Activated CD8-positive, alpha-beta memory T cell treated with anti-CD3 and anti-CD28 coated beads for 4 hours (primary cell): ENCODE data around the gene ZNF578.
A peak's percentile ranks its signal among the peaks of the same experiment; 100 is the strongest.
"Not testable (repeated sequence)": the region's sequence is repeated elsewhere in the genome, so short reads cannot be mapped to it uniquely, and the experiment has no call there.

Experiments
- DNase-seq, 2 donors: peaks; one replicate each; pipeline ENCODE4 v3.0.0-alpha.2; 2020; ENCODE audit warnings: low read depth in 2 of 2

Gene ZNF578

GRCh38 chr19:52516191-52516590 is 62.8 kb downstream of the ZNF578 start:
- DNase-seq: no peak

GRCh38 chr19:52518646-52519045 is 65.3 kb downstream of the ZNF578 start:
- no peak for DNase-seq

DNA sequence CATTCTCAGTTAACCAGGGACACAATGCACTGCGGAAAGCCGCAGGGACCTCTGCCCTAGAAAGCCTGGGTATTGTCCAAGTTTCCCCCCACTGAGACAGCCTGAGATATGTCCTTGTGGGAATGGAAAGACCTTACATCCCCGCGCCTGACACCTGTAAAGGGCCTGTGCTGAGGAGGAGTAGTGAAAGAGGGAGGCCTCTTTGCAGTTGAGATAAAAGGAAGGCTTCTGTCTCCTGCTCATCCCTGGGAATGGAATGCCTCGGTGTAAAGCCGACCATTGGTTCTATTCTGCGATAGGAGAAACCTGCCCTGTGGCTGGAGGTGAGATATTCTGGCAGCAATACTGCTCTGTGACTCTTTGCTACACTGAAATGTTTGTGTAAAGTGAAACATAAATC is 65.8 kb downstream of the ZNF578 start:
- DNase-seq: not testable (repeated sequence)

DNA sequence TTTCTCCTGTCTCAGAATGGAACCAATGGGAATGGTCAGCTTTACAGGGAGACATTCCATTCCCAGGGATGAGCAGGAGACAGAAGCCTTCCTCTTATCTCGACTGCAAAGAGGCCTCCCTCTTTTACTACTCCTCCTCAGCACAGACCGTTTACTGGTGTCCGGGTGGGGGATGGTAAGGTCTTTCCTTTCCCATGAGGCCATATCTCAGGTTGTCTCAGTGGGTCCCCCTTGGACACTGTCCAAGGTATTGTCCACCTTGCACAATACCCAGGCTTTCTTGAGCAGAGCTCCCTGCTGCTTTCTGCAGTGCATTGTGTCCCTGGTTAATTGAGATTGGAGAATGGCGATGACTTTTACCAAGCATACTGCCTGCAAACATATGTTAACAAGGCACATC is 66.7 kb downstream of the ZNF578 start:
- no peak for DNase-seq

- DNase-seq: no peak
These were observed 69.2 kb downstream of the ZNF578 start for GRCh38 chr19:52522551-52522950.

DNA sequence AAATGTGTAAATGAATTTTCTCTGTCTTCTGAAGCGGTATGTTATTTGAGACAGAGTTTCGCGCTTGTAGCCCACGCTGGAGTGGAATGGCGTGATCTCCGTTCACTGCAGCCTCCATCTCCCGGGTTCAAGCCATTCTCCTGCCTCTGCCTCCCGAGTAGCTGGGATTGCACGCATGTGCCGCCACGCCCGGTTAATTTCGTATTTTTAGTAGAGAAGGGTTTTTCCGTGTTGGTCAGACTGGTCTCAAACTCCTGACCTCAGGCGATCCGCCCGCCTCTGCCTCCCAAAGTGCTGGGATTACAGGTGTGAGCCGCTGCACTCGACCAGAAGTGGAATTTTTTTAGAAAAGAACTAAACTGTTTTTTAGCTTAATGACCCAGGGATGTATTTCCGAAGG is 70.7 kb downstream of the ZNF578 start:
- DNase-seq: no peak

DNA sequence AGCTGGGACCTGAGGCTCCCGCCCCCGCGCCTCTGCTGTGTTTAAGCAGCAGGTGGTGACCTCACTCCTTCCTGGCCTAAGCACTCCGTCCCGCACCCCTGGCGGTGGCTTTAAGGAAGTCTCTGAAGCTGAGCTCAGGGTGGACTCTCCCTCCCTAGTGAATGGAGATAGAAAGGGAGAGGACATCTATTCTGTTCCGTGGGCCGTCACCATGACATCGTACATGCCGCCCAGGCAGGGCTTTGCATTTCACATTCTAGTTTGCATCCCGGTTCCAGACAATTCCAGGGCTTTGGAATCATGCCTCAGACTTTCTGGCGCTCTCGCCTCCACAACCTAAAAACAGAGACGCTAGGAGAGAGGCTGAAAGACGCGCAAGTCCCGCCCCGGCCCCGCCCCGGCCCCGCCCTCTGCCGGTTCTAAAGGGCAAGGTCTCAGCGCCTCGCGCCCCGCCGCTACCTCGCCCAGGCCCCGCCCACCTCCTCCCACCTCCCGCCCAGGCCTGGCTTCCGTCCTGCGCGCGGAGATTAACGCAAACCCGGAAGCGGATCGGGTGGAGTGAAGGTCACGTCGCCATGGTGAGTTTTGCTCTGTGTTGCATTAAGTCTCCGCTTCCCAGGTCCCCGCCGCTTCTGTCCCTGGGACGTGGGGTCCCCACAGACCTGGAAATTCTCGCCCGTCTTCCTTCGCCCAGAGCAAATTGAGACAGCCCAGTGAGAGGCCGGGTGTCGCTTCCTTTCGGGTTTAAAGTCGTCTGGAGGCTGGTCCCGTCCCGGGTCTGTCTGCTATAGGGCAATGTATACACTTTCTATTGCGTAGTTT is 74.0 kb downstream of the ZNF578 start, which contains the start of gene ZNF808:
Gene ZNF808 (plus strand): TSS at position 535 of the 822 bp plus-strand sequence. CDS start 15,617 bp downstream, outside the sequence.
- DNase-seq: peak; percentile 94 to 97

DNA sequence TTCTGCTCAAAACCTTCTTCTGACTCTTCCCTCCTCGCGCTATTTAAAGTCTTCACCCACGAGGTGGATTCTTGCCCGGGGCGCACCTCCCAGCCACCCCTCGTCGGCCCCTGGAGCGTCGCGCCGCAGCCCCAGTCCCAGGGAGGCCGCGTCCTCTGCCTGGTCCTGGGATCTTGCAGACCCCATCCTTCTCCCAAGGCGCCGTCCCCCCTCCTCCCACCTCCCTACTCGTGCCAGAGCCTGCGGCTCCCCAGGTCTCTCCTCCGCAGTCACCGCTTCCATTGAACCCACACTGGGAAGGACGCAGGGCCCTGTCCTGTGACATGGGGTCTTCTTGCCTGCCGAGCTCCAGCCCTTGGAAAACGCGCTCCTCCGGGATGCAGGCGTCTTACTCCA is 74.6 kb downstream of the ZNF578 start:
- DNase-seq: no peak

- no peak for DNase-seq
These were observed 79.1 kb downstream of the ZNF578 start for GRCh38 chr19:52532480-52532879.

- DNase-seq: no peak
These were observed 80.5 kb downstream of the ZNF578 start for GRCh38 chr19:52533901-52534300.

- not testable (repeated sequence) for DNase-seq
These were observed 82.0 kb downstream of the ZNF578 start for GRCh38 chr19:52535385-52535770.

DNA sequence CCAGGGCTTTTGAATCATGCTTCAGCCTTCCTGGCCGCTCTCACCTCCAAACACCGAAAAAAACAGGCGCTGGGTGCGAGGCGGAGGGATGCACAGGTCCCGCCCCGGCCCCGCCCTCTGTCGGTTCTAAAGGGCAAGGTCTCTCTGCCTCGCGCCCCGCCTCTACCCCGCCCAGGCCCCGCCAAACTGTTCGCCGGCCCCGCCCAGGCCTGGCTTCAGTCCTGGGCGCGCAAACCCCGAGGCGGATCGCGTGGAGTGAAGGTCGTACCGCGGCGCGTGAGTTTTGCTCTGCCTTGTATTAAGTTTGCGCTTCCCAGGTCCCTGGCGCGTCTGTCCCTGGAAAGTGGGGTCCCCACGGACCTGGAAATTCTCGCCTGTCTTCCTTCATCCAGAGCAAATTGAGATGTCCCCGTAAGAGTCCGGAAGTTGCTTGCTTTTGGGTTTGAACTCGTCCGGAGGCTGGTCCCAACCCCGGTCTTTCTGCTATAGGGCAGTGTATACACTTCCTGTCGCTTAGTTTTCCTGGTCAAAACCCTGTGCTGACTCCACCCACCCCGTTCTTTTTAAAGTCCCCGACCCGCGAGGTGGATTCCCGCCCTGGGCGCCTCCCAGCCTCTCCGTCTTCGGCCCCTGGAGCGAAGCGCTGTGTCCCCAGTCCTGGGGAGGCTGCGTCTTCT is 82.6 kb downstream of the ZNF578 start:
- DNase-seq: peak; percentile 81 to 83

GRCh38 chr19:52536448-52536800 is 83.1 kb downstream of the ZNF578 start:
- DNase-seq: no peak

GRCh38 chr19:52538815-52539214 is 85.5 kb downstream of the ZNF578 start:
- not testable (repeated sequence) for DNase-seq

DNA sequence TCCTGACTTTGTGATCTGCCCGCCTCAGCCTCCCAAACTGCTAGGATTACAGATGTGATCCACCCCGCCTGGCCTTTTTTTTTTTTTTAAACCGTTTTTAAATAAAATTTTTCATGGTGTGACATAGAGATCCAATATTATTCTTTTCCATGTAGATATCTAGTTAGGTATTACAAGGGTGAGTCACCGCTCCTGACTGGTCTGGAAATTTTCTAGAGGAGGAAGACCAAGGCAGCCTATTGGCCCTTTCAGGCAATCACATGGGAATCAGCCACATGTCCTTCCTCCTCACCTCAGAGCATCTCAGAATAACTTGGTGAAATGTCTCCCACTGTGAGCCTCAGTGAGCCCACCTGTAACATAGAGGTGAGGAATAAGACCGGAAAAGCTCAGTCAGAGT is 87.8 kb downstream of the ZNF578 start:
- not testable (repeated sequence) for DNase-seq

- no peak for DNase-seq
These were observed 88.3 kb downstream of the ZNF578 start for GRCh38 chr19:52541608-52542007.

DNA sequence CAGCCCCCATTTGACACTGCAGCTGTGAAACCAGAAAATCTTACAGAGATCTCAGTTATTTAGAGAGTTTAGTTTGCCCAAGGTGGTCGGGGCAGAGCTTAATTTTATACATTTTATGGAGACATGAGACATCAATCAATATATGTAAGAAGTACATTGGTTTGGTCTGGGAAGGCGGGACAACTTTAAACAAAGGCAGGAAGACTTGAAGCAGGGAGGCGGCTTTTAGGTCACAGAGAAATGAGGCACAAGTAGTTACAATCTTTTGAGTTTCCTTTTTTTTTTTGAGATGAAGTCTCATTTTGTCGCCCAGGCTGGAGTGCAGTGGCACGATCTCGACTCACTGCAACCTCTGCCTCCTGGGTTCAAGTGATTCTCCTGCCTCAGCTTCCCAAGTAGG is 89.2 kb downstream of the ZNF578 start:
- not testable (repeated sequence) for DNase-seq

- DNase-seq: peak in 1 of 2 donors; percentile 15
These were observed 89.8 kb downstream of the ZNF578 start for GRCh38 chr19:52542984-52543664.

- DNase-seq: no peak
These were observed 101.0 kb downstream of the ZNF578 start for GRCh38 chr19:52554216-52554971.

- DNase-seq: no peak
These were observed 104.1 kb downstream of the ZNF578 start for GRCh38 chr19:52557231-52557995.
